ENCODE data around the gene EMC10.

The EMC10 gene

DNA sequence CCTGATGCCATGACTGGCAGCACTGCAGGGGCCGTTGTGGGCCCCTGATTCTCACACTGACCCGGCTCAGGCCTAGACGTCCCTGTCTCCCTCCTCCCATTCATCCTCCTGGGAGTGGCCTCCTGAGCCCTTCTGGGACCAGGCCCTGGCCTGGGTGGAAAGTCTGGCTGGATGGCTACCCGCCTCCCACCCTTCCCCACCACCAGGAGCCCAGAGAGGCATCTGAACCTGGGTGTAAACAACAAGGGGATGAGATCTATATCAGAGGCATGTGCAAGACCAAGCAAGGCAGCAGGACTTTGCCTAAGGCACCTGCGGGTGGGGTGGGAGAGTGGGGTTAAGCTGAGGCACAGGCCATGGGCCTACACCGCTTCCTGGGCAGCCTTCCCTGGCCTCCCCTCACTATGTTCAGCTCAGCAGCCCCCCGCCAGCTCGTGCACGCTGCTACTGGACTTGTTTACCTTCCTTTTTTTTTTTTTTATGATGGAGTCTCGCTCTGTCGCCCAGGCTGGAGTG is 59.4 kb downstream of the EMC10 start:
- no peak overlapping the region for H3K27ac ChIP-seq
- TF ChIP-seq, protein P1, sequence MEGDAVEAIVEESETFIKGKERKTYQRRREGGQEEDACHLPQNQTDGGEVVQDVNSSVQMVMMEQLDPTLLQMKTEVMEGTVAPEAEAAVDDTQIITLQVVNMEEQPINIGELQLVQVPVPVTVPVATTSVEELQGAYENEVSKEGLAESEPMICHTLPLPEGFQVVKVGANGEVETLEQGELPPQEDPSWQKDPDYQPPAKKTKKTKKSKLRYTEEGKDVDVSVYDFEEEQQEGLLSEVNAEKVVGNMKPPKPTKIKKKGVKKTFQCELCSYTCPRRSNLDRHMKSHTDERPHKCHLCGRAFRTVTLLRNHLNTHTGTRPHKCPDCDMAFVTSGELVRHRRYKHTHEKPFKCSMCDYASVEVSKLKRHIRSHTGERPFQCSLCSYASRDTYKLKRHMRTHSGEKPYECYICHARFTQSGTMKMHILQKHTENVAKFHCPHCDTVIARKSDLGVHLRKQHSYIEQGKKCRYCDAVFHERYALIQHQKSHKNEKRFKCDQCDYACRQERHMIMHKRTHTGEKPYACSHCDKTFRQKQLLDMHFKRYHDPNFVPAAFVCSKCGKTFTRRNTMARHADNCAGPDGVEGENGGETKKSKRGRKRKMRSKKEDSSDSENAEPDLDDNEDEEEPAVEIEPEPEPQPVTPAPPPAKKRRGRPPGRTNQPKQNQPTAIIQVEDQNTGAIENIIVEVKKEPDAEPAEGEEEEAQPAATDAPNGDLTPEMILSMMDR (conservative IDR thresholded peaks at IDR 0.05), result no peak
- TF ChIP-seq ZFX (IDR thresholded peaks at IDR 0.05), result no peak

DNA sequence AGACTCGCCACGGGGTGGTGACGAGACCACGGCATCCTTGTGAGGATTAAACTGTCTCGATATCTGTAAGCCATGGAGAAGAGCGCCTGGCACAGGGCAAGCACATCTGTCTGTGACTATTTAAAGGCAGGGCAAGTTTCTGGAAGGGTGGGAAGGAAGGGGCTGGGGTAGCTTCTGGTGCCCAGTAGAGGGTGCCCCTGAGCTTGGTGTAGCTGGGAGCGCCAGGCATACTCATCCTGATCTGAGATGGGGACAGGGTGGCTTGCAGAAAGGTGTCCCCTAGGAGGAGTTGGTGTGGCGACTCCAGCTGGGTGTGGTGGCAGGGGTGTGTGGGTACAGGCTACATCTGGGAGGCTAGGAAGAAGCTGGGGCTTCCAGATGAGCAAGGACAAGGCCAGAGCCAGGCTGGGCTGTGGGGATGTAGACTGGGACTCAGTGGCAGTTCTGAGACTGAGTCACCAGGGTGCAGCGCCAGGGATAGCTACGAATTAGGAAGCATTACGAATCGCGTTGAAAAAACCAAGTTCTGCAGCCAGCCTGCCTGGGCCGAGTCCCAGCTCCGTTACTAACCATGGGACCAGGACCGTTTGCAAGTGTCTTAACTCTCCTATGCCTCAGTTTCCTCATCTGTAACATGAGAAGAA is 60.5 kb downstream of the EMC10 start:
- no peak overlapping the region for H3K27ac ChIP-seq
- TF ChIP-seq ZFX (IDR thresholded peaks at IDR 0.05), result no peak
- TF ChIP-seq, protein P1 (conservative IDR thresholded peaks at IDR 0.05), result no peak

DNA sequence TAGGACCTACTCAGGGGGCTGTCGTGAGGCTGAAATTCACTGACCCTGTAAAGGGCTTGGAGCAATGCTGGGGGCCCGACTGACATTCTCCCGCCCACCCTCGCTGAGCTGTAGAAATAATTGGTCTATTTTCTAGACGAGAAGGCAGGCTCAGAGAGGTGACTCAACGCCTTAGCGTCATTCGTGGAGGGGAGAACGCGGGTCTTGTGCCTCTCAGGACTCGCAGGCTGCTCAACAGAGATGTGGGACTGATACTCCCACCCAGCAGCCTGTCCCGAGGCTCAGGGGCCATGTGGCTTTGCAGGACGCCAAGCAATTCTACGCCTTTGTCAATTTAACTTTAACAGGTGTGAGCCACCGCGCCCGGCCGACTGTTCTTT is 61.0 kb downstream of the EMC10 start:
- H3K27ac ChIP-seq, result no peak overlapping the region
- TF ChIP-seq, protein P1 (conservative IDR thresholded peaks at IDR 0.05), result no peak
- no peak for TF ChIP-seq ZFX (IDR thresholded peaks at IDR 0.05)

DNA sequence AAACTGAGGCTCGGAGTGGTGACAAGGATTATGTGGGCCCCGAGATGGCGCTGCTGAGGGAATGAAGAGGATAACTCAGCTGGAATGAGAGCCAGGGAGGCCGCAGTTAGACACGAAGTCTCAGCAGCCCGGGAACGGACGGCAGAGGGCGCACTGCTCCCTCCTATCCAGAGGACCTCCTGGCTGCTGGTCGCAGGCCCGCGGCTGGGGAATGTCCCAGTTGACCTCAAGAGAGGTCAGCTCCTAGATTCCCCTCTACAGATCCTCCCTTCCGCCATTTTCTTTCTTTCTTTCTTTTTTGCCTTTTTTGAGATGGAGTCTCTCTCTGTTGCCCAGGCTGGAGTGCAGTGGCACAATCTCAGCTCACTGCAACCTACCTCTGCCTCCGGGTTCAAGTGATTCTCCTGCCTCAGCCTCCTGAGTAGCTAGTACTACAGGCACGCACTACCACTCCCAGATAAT is 61.5 kb downstream of the EMC10 start:
- TF ChIP-seq, protein P1 (conservative IDR thresholded peaks at IDR 0.05), result peak; percentile 96
- no peak for TF ChIP-seq ZFX (IDR thresholded peaks at IDR 0.05)

More for the DNA sequence above, 61.5 kb downstream of the EMC10 start:
- H3K27ac ChIP-seq, result no peak overlapping the region
